ENCODE measurements around the gene DSEL. TPM values are rescaled to one million over a fixed set of nuclear protein-coding genes. Genes with fewer than 3 reads are reported as not detected.

DSEL gene
- total RNA-seq, 2 experiments from 2014 or later: not detected

DNA sequence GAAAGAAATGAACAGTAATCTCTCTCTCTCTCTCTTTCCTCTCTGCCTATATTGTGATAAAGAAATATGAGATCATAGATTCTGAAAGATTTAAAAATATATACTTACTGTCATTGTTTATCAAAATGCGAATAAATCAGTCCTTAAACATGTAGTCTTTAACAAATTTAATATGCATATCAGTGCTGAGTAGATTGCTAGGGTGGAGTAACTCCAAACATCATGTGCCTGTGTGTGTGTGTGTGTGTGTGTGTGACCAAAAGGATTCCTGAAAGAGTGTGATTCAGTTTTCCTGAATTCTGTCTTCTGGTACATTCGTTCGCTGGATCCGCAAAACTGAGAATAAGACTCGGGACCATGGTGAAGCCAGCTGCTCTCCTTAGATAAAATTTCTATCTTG is 24.0 kb upstream of the DSEL start:
- Histone ChIP-seq H3K9me2 (ENCODE audit: insufficient read depth, low read length) (no peaks in the 10 kb centered on the region), H3K4me2 (ENCODE audit: low read length) (no peak overlapping the region), H3K4me1 (ENCODE audit: insufficient read depth, low read length, poor library complexity, severe bottlenecking) (no peaks in the 10 kb centered on the region), H3K4me3 (ENCODE audit: low read depth, low read length, poor library complexity, severe bottlenecking) (no peak overlapping the region), H3K36me3 (ENCODE audit: insufficient read depth, low read length) (no peaks in the 10 kb centered on the region), H2AFZ (ENCODE audit: low read length) (no peak overlapping the region), H3K27ac (ENCODE audit: low read depth, low read length, poor library complexity, severe bottlenecking) (no peak overlapping the region), H3K9me3 (ENCODE audit: low read length) (no peaks in the 10 kb centered on the region), H3K79me2 (ENCODE audit: insufficient read depth, low read depth, low read length) (no peaks in the 10 kb centered on the region), H4K20me1 (ENCODE audit: insufficient read depth, low read length) (no peaks in the 10 kb centered on the region)
- CTCF ChIA-PET (ENCODE audit: unreplicated experiment): no interaction called here
- TF ChIP-seq, protein P1, sequence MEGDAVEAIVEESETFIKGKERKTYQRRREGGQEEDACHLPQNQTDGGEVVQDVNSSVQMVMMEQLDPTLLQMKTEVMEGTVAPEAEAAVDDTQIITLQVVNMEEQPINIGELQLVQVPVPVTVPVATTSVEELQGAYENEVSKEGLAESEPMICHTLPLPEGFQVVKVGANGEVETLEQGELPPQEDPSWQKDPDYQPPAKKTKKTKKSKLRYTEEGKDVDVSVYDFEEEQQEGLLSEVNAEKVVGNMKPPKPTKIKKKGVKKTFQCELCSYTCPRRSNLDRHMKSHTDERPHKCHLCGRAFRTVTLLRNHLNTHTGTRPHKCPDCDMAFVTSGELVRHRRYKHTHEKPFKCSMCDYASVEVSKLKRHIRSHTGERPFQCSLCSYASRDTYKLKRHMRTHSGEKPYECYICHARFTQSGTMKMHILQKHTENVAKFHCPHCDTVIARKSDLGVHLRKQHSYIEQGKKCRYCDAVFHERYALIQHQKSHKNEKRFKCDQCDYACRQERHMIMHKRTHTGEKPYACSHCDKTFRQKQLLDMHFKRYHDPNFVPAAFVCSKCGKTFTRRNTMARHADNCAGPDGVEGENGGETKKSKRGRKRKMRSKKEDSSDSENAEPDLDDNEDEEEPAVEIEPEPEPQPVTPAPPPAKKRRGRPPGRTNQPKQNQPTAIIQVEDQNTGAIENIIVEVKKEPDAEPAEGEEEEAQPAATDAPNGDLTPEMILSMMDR (conservative IDR thresholded peaks at IDR 0.05; ENCODE audit: low read length): no peak
- no peak for TF ChIP-seq EZH2phosphoT487 (IDR thresholded peaks at IDR 0.05; ENCODE audit: borderline replicate concordance, low read depth, low read length)
- DNase-seq (ENCODE audit: low spot score): no peak
- POLR2A ChIA-PET: no interaction called here
- intact Hi-C loops (cut with micrococcal nuclease; ENCODE audit: unreplicated experiment): no loop called here
- no TSS peak for BruUV-seq (replicated peaks)

- Histone ChIP-seq H4K20me1 (ENCODE audit: insufficient read depth, low read length) (no peaks in the 10 kb centered on the region), H2AFZ (ENCODE audit: low read length) (no peak overlapping the region), H3K4me3 (ENCODE audit: low read depth, low read length, poor library complexity, severe bottlenecking) (no peak overlapping the region), H3K4me2 (ENCODE audit: low read length) (no peak overlapping the region), H3K4me1 (ENCODE audit: insufficient read depth, low read length, poor library complexity, severe bottlenecking) (no peaks in the 10 kb centered on the region), H3K79me2 (ENCODE audit: insufficient read depth, low read depth, low read length) (no peaks in the 10 kb centered on the region), H3K9me3 (ENCODE audit: low read length) (no peaks in the 10 kb centered on the region), H3K36me3 (ENCODE audit: insufficient read depth, low read length) (no peaks in the 10 kb centered on the region), H3K9me2 (ENCODE audit: insufficient read depth, low read length) (no peaks in the 10 kb centered on the region), H3K27ac (ENCODE audit: low read depth, low read length, poor library complexity, severe bottlenecking) (no peak overlapping the region)
- CTCF ChIA-PET (ENCODE audit: unreplicated experiment): no interaction called here
- no peak for DNase-seq (ENCODE audit: low spot score)
- POLR2A ChIA-PET: interaction anchor here (0.7 kb wide), 1 partner anchor 1023 kb away, joined by 3 read pairs; no protein-coding TSS in a partner anchor
- intact Hi-C loops (cut with micrococcal nuclease; ENCODE audit: unreplicated experiment): no loop called here
- TF ChIP-seq EZH2phosphoT487 (IDR thresholded peaks at IDR 0.05; ENCODE audit: borderline replicate concordance, low read depth, low read length): no peak
- TF ChIP-seq, protein P1 (conservative IDR thresholded peaks at IDR 0.05; ENCODE audit: low read length): no peak
- BruUV-seq (replicated peaks): no TSS peak
Measured at GRCh38 chr18:67531929-67532328, 15.4 kb upstream of the DSEL start.

DNA sequence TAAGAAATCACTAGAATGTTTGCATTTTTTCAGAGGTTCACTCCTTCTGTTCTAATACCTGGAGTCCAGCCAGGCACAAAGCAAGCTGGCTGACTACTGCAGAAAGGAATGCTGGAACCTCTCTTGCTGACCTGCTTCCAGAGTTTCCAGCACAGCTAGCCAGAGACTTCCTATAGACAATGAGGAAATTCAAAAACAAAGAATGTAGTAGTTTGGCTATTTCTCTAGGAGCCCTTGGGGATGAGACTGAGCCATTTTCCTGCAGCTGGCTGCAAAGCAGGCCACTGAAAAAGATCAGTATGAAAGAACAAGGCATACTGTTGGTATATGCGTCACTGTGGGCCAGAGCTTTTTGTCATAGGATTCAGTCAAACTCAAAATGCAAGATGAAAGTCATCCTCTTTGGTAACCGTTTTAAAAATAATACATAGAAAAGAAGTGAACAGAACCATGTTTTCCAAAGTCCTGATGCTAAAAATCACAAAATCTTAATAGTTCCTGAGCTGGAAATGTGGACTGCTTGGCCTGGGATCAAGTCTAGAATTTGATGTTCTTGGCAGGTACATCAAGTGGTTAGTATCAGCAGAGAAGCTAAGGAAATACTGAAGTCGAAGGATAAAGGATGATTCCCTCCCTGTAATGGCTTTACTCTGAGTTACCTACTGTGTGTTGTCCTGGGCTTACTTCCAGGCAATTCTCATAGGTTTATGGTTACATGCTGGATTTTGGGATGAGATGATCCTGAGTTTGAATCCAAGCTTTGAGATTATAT is 9.0 kb upstream of the DSEL start:
- ChIA-PET CTCF (ENCODE audit: unreplicated experiment) (no interaction called here), POLR2A (no interaction called here)
- no peaks in the 10 kb centered on the region for H3K4me1 ChIP-seq (ENCODE audit: insufficient read depth, low read length, poor library complexity, severe bottlenecking)
- no peak overlapping the region for H3K27ac ChIP-seq (ENCODE audit: low read depth, low read length, poor library complexity, severe bottlenecking)
- no peaks in the 10 kb centered on the region for H3K9me2 ChIP-seq (ENCODE audit: insufficient read depth, low read length)
- BruUV-seq (replicated peaks): no TSS peak
- no peak overlapping the region for H3K4me2 ChIP-seq (ENCODE audit: low read length)
- H3K36me3 ChIP-seq (ENCODE audit: insufficient read depth, low read length): no peaks in the 10 kb centered on the region
- DNase-seq (ENCODE audit: low spot score): no peak
- H4K20me1 ChIP-seq (ENCODE audit: insufficient read depth, low read length): no peaks in the 10 kb centered on the region
- no peaks in the 10 kb centered on the region for H3K79me2 ChIP-seq (ENCODE audit: insufficient read depth, low read depth, low read length)
- intact Hi-C loops (cut with micrococcal nuclease; ENCODE audit: unreplicated experiment): no loop called here
- no peak overlapping the region for H3K4me3 ChIP-seq (ENCODE audit: low read depth, low read length, poor library complexity, severe bottlenecking)
- H3K9me3 ChIP-seq (ENCODE audit: low read length): no peaks in the 10 kb centered on the region
- no peak overlapping the region for H2AFZ ChIP-seq (ENCODE audit: low read length)
- TF ChIP-seq, protein P1 (conservative IDR thresholded peaks at IDR 0.05; ENCODE audit: low read length): no peak
- TF ChIP-seq EZH2phosphoT487 (IDR thresholded peaks at IDR 0.05; ENCODE audit: borderline replicate concordance, low read depth, low read length): no peak
